ENCODE data around the gene TAF1A.

GRCh38 chr1:222631611-222632208 is 42.0 kb upstream of the TAF1A start:
- no peak for TF ChIP-seq CTCF (IDR thresholded peaks at IDR 0.05; ENCODE audit: low read depth, low read length, missing input control)
- no peak for TF ChIP-seq JUND (IDR thresholded peaks at IDR 0.05)
- no peak for TF ChIP-seq TAF1 (conservative IDR thresholded peaks at IDR 0.05)
- TF ChIP-seq MAX (IDR thresholded peaks at IDR 0.05): no peak
- no peak for TF ChIP-seq ZBTB33 (IDR thresholded peaks at IDR 0.05)
- no peak for TF ChIP-seq NR2F2 (IDR thresholded peaks at IDR 0.05)
- no peak for TF ChIP-seq RAD21 (IDR thresholded peaks at IDR 0.05)
- TF ChIP-seq REST (IDR thresholded peaks at IDR 0.05): no peak
